Activated CD8-positive, alpha-beta T cell treated with anti-CD3 and anti-CD28 coated beads for 36 hours (primary cell): Measurements from ENCODE around the gene CYTH1. TPM values are rescaled to one million over a fixed set of nuclear protein-coding genes. Genes with fewer than 3 reads are reported as not detected.

Experiments
- ATAC-seq: fragments of 200-7000 bp; cut with Tn5 transposase; one replicate; pipeline ENCODE4 v1.10.0; 2021; ENCODE audit warnings: mild to moderate bottlenecking, moderate library complexity
- CTCF ChIA-PET: fragments of 350-600 bp; sonication (Branson Sonifier 250); formaldehyde crosslinking; loops from one replicate; lab custom pipeline; 2021; ENCODE audit warnings: antibody characterized with exemption; lab: Charles Lee
- POLR2A ChIA-PET: fragments of 350-600 bp; sonication (Branson Sonifier 250); formaldehyde crosslinking; loops from one replicate; lab custom pipeline; 2021; ENCODE audit warnings: antibody characterized with exemption; lab: Charles Lee
- DNase-seq: peaks from one replicate; pipeline ENCODE4 v3.0.0-alpha.2; 2020
- H3K27ac Mint-ChIP-seq: one replicate; pipeline ENCODE4 v1.8.0; 2021; ENCODE audit warnings: mild to moderate bottlenecking, mixed read lengths
- H3K27me3 Mint-ChIP-seq: one replicate; pipeline ENCODE4 v1.8.0; 2021; ENCODE audit warnings: mixed read lengths
- H3K36me3 Mint-ChIP-seq: one replicate; pipeline ENCODE4 v1.8.0; 2021; ENCODE audit warnings: low read depth, mixed read lengths
- H3K4me1 Mint-ChIP-seq: one replicate; pipeline ENCODE4 v1.8.0; 2021; ENCODE audit warnings: low read depth, mixed read lengths
- H3K4me3 Mint-ChIP-seq: one replicate; pipeline ENCODE4 v1.8.0; 2021; ENCODE audit warnings: mild to moderate bottlenecking, moderate library complexity, mixed read lengths
- H3K9me3 Mint-ChIP-seq: one replicate; pipeline ENCODE4 v1.8.0; 2021; ENCODE audit warnings: mixed read lengths
- CTCF ChIP-seq: fragments of 200-600 bp; IDR thresholded peaks from one replicate; pipeline ENCODE4 v1.8.0; 2022; ENCODE audit warnings: antibody characterized with exemption, mild to moderate bottlenecking
- intact Hi-C: fragments of 100-400 bp; cut with micrococcal nuclease; formaldehyde crosslinking; loops from one replicate; pipeline ENCODE4 v1.10.0; 2022
- total RNA-seq, 2 experiments: library from RNA; stranded (reverse); gene quantifications; one replicate each; pipeline ENCODE4 v1.2.3, GENCODE V29; 2021

The CYTH1 gene
- total RNA-seq, 2 experiments from 2014 or later, result 95.1 to 96.0 TPM

GRCh38 chr17:78821961-78822360, 39.9 kb upstream of the CYTH1 start:
- intact Hi-C loops, result no loop called here
- CTCF ChIA-PET, result interaction anchor here (0.9 kb wide), 1 partner anchor 10 kb away, joined by 3 read pairs; no protein-coding TSS in a partner anchor
- H3K36me3 Mint-ChIP-seq, result peaks cover 80% of the 10 kb centered on the region
- POLR2A ChIA-PET, result interaction anchor here (0.5 to 4.2 kb wide), 7 partner anchors 10 to 28 kb away, joined by 3 to 18 read pairs (median 8); no protein-coding TSS in a partner anchor
- H3K9me3 Mint-ChIP-seq, result no peaks in the 10 kb centered on the region
- peaks cover 58% of the 10 kb centered on the region for H3K4me1 Mint-ChIP-seq
- no peak for DNase-seq
- no peak for ATAC-seq
- peak overlapping the region; percentile 59 for H3K27ac Mint-ChIP-seq
- no peak for TF ChIP-seq CTCF
- no peaks in the 10 kb centered on the region for H3K27me3 Mint-ChIP-seq
- no peak overlapping the region for H3K4me3 Mint-ChIP-seq

GRCh38 chr17:78820841-78821240, 38.8 kb upstream of the CYTH1 start:
- ChIA-PET POLR2A (interaction anchor here (0.9 to 4.2 kb wide), 6 partner anchors 11 to 41 kb away, joined by 4 to 18 read pairs (median 10); no protein-coding TSS in a partner anchor), CTCF (interaction anchor here (2.1 kb wide), 1 partner anchor 8 kb away, joined by 9 read pairs; no protein-coding TSS in a partner anchor)
- Mint-ChIP-seq H3K27me3 (no peaks in the 10 kb centered on the region), H3K9me3 (no peaks in the 10 kb centered on the region), H3K27ac (peak overlapping the region; percentile 65), H3K36me3 (peaks cover 80% of the 10 kb centered on the region), H3K4me1 (peaks cover 62% of the 10 kb centered on the region), H3K4me3 (no peak overlapping the region)
- intact Hi-C loops, result no loop called here
- no peak for TF ChIP-seq CTCF
- DNase-seq (no peak), ATAC-seq (no peak)

GRCh38 chr17:78819806-78820792, 38.0 kb upstream of the CYTH1 start:
- ChIA-PET POLR2A (interaction anchor here (0.9 to 4.2 kb wide), 10 partner anchors 9 to 85 kb away, joined by 3 to 18 read pairs (median 6); partner anchors contain the start of gene USP36), CTCF (interaction anchor here (0.8 to 2.1 kb wide), 6 partner anchors 9 to 112 kb away, joined by 3 to 9 read pairs (median 4); no protein-coding TSS in a partner anchor)
- peak overlapping the region; percentile 90 for H3K27ac Mint-ChIP-seq
- DNase-seq (no peak), ATAC-seq (no peak)
- no peaks in the 10 kb centered on the region for H3K27me3 Mint-ChIP-seq
- H3K9me3 Mint-ChIP-seq, result no peaks in the 10 kb centered on the region
- H3K4me1 Mint-ChIP-seq, result peaks cover 58% of the 10 kb centered on the region
- TF ChIP-seq CTCF, result no peak
- peaks cover 82% of the 10 kb centered on the region for H3K36me3 Mint-ChIP-seq
- intact Hi-C loops, result loop anchor here (5.0 kb wide), 1 partner anchor 73 kb away; no protein-coding TSS in a partner anchor
- no peak overlapping the region for H3K4me3 Mint-ChIP-seq

GRCh38 chr17:78819402-78819801, 37.3 kb upstream of the CYTH1 start:
- peak overlapping the region; percentile 90 for H3K27ac Mint-ChIP-seq
- ATAC-seq, result no peak
- peaks cover 56% of the 10 kb centered on the region for H3K4me1 Mint-ChIP-seq
- peak overlapping the region; percentile 4 for H3K4me3 Mint-ChIP-seq
- POLR2A ChIA-PET, result interaction anchor here (1.0 to 4.2 kb wide), 11 partner anchors 9 to 84 kb away, joined by 3 to 18 read pairs (median 4); partner anchors contain the start of gene USP36
- no peaks in the 10 kb centered on the region for H3K9me3 Mint-ChIP-seq
- CTCF ChIA-PET, result interaction anchor here (0.8 to 2.1 kb wide), 7 partner anchors 9 to 111 kb away, joined by 3 to 9 read pairs (median 4); no protein-coding TSS in a partner anchor
- no peak for DNase-seq
- H3K27me3 Mint-ChIP-seq, result no peaks in the 10 kb centered on the region
- no peak for TF ChIP-seq CTCF
- intact Hi-C loops, result loop anchor here (5.0 kb wide), 1 partner anchor 72 kb away; no protein-coding TSS in a partner anchor
- peaks cover 78% of the 10 kb centered on the region for H3K36me3 Mint-ChIP-seq
